ENCODE data around the gene AARS2.

DNA sequence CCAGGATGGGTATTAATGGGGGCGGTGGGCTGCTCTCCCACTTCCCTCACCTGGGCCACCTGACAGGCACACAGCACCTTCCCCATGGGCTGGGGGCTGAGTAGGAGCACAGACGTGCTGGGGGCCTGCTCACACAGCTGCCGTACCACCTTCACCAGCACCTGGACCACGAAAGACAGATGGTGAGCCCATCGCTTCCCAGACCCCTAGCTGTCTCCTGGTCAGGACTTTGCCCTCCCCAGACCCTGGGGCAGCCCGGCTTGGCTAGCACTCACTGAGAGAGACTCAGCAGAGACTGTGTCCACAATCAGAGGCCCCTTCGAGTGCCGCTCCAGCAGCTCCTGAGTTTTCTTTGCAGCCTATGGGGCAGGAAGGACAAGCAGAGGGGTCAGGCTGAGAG lies 12.0 kb downstream of the AARS2 start:
- TF ChIP-seq BACH2 (CRISPR knock-in tag; IDR thresholded peaks at IDR 0.05; ENCODE audit: borderline replicate concordance) (no peak), OSR1 (CRISPR knock-in tag; IDR thresholded peaks at IDR 0.05) (no peak), ZFP3 (CRISPR knock-in tag; IDR thresholded peaks at IDR 0.05) (no peak), ARNTL (CRISPR knock-in tag; IDR thresholded peaks at IDR 0.05; ENCODE audit: borderline replicate concordance, low read depth) (no peak), TCF4 (CRISPR knock-in tag; IDR thresholded peaks at IDR 0.05; ENCODE audit: borderline replicate concordance) (no peak), RARB (CRISPR knock-in tag; IDR thresholded peaks at IDR 0.05) (no peak), ZFP30 (CRISPR knock-in tag; IDR thresholded peaks at IDR 0.05) (no peak)
- TF ChIP-seq, protein P1, sequence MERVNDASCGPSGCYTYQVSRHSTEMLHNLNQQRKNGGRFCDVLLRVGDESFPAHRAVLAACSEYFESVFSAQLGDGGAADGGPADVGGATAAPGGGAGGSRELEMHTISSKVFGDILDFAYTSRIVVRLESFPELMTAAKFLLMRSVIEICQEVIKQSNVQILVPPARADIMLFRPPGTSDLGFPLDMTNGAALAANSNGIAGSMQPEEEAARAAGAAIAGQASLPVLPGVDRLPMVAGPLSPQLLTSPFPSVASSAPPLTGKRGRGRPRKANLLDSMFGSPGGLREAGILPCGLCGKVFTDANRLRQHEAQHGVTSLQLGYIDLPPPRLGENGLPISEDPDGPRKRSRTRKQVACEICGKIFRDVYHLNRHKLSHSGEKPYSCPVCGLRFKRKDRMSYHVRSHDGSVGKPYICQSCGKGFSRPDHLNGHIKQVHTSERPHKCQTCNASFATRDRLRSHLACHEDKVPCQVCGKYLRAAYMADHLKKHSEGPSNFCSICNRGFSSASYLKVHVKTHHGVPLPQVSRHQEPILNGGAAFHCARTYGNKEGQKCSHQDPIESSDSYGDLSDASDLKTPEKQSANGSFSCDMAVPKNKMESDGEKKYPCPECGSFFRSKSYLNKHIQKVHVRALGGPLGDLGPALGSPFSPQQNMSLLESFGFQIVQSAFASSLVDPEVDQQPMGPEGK (CRISPR knock-in tag; IDR thresholded peaks at IDR 0.05; ENCODE audit: borderline replicate concordance): no peak

All from SK-N-SH treated with all-trans-retinoic acid at 6 μM for 48 hours (cell line).